Muscle layer of duodenum (tissue), 2 donors: Measurements from ENCODE around the gene SLC16A6.
A peak's percentile ranks its signal among the peaks of the same experiment; 100 is the strongest.
"Not testable (repeated sequence)": the region's sequence is repeated elsewhere in the genome, so short reads cannot be mapped to it uniquely, and the experiment has no call there.

Source experiments
- H3K27ac ChIP-seq: one replicate; pipeline ENCODE4 v1.7.0; 2013; ENCODE audit warnings: mild to moderate bottlenecking, low read length
- H3K27me3 ChIP-seq: one replicate; pipeline ENCODE4 v1.7.0; 2013; ENCODE audit warnings: low read depth, mild to moderate bottlenecking, control low read depth, low read length
- H3K36me3 ChIP-seq, 2 donors: one replicate each; pipeline ENCODE4 v1.7.0; 2013; ENCODE audit warnings: low read length in 2 of 2, control low read depth in 1 of 2, mild to moderate bottlenecking in 1 of 2; ENCODE audit not compliant: insufficient read depth in 2 of 2, control insufficient read depth in 1 of 2
- H3K4me1 ChIP-seq, 2 donors: one replicate each; pipeline ENCODE4 v1.7.0; 2013; ENCODE audit warnings: low read length in 2 of 2, mild to moderate bottlenecking in 2 of 2, control low read depth in 1 of 2, moderate library complexity in 1 of 2; ENCODE audit not compliant: insufficient read depth in 2 of 2, control insufficient read depth in 1 of 2
- H3K4me3 ChIP-seq, 2 donors: one replicate each; pipeline ENCODE4 v1.7.0; 2013; ENCODE audit warnings: low read length in 2 of 2, low read depth in 1 of 2, mild to moderate bottlenecking in 1 of 2
- H3K9me3 ChIP-seq, 2 donors: one replicate each; pipeline ENCODE4 v1.7.0; 2013; ENCODE audit warnings: low read length in 2 of 2, control low read depth in 1 of 2, mild to moderate bottlenecking in 1 of 2; ENCODE audit not compliant: control insufficient read depth in 1 of 2
- donor health status: healthy.

Gene SLC16A6

GRCh38 chr17:68290955-68291835 is at the start of gene SLC16A6, which contains the start of gene ARSG:
Gene SLC16A6, minus strand, starts transcription at chr17:68291127. Its CDS starts 12,807 bp downstream, at chr17:68278320.
Gene ARSG, plus strand, starts transcription at chr17:68291495. Its CDS starts 15,999 bp downstream, at chr17:68307494.
- Histone ChIP-seq H3K4me3 (peak within 1 kb of the TSS; percentile 52 to 87), H3K27ac (peak within 1 kb of the TSS; percentile 60), H3K27me3 (peaks cover 14% of the 10 kb centered on the region), H3K4me1 (peaks cover 5 to 23% of the 10 kb centered on the region in 2 donors), H3K9me3 (no peaks in the 10 kb centered on the region), H3K36me3 (no peaks in the 10 kb centered on the region)

GRCh38 chr17:68334393-68334792 is 43.5 kb upstream of the SLC16A6 start:
- Histone ChIP-seq H3K27me3 (no peaks in the 10 kb centered on the region), H3K9me3 (peaks cover 0 to 9% of the 10 kb centered on the region in 2 donors), H3K27ac (no peak overlapping the region), H3K4me1 (no peaks in the 10 kb centered on the region), H3K4me3 (no peak overlapping the region), H3K36me3 (no peaks in the 10 kb centered on the region)

GRCh38 chr17:68331932-68332331 is 41.0 kb upstream of the SLC16A6 start:
- H3K27ac ChIP-seq, H3K4me1 ChIP-seq, H3K4me3 ChIP-seq, H3K27me3 ChIP-seq, H3K9me3 ChIP-seq, H3K36me3 ChIP-seq: not testable (repeated sequence)

GRCh38 chr17:68329331-68329730 is 38.4 kb upstream of the SLC16A6 start:
- Histone ChIP-seq H3K4me1 (no peaks in the 10 kb centered on the region), H3K4me3 (no peak overlapping the region), H3K9me3 (peaks cover 0 to 9% of the 10 kb centered on the region in 2 donors), H3K27ac (no peak overlapping the region), H3K27me3 (no peaks in the 10 kb centered on the region), H3K36me3 (no peaks in the 10 kb centered on the region)

- peaks cover 0 to 9% of the 10 kb centered on the region in 2 donors for H3K9me3 ChIP-seq
- no peak overlapping the region for H3K27ac ChIP-seq
- no peak overlapping the region for H3K4me3 ChIP-seq
- H3K36me3 ChIP-seq = no peaks in the 10 kb centered on the region
- no peaks in the 10 kb centered on the region for H3K27me3 ChIP-seq
- no peaks in the 10 kb centered on the region for H3K4me1 ChIP-seq
Measured at GRCh38 chr17:68328676-68329075, 37.7 kb upstream of the SLC16A6 start.

- H3K9me3 ChIP-seq = peaks cover 0 to 9% of the 10 kb centered on the region in 2 donors
Measured at GRCh38 chr17:68327823-68328557, 37.1 kb upstream of the SLC16A6 start.

GRCh38 chr17:68326681-68327080 is 35.8 kb upstream of the SLC16A6 start:
- no peak overlapping the region for H3K27ac ChIP-seq
- H3K4me3 ChIP-seq = no peak overlapping the region
- H3K4me1 ChIP-seq = no peaks in the 10 kb centered on the region
- H3K36me3 ChIP-seq = no peaks in the 10 kb centered on the region
- no peaks in the 10 kb centered on the region for H3K27me3 ChIP-seq
- peaks cover 0 to 4% of the 10 kb centered on the region in 2 donors for H3K9me3 ChIP-seq

More at GRCh38 chr17:68327823-68328557, 37.1 kb upstream of the SLC16A6 start:
- Histone ChIP-seq H3K27me3 (no peaks in the 10 kb centered on the region), H3K4me1 (no peaks in the 10 kb centered on the region), H3K4me3 (no peak overlapping the region), H3K27ac (no peak overlapping the region), H3K36me3 (no peaks in the 10 kb centered on the region)

GRCh38 chr17:68325961-68326360 is 35.0 kb upstream of the SLC16A6 start:
- Histone ChIP-seq H3K27me3 (no peaks in the 10 kb centered on the region), H3K4me3 (no peak overlapping the region), H3K4me1 (no peaks in the 10 kb centered on the region), H3K9me3 (peaks cover 0 to 2% of the 10 kb centered on the region in 2 donors), H3K36me3 (no peaks in the 10 kb centered on the region), H3K27ac (no peak overlapping the region)

- H3K27ac ChIP-seq = no peak overlapping the region
- H3K4me3 ChIP-seq = no peak overlapping the region
- no peaks in the 10 kb centered on the region for H3K9me3 ChIP-seq
- H3K36me3 ChIP-seq = no peaks in the 10 kb centered on the region
- H3K27me3 ChIP-seq = no peaks in the 10 kb centered on the region
- H3K4me1 ChIP-seq = no peaks in the 10 kb centered on the region
Measured at GRCh38 chr17:68324654-68325336, 33.9 kb upstream of the SLC16A6 start.

- H3K4me3 ChIP-seq = no peak overlapping the region
- H3K27me3 ChIP-seq = no peaks in the 10 kb centered on the region
- no peaks in the 10 kb centered on the region for H3K9me3 ChIP-seq
- no peaks in the 10 kb centered on the region for H3K36me3 ChIP-seq
- no peaks in the 10 kb centered on the region for H3K4me1 ChIP-seq
- H3K27ac ChIP-seq = no peak overlapping the region
Measured at GRCh38 chr17:68324114-68324513, 33.2 kb upstream of the SLC16A6 start.

GRCh38 chr17:68322630-68323029 is 31.7 kb upstream of the SLC16A6 start:
- Histone ChIP-seq H3K27ac (no peak overlapping the region), H3K36me3 (no peaks in the 10 kb centered on the region), H3K27me3 (no peaks in the 10 kb centered on the region), H3K4me1 (no peaks in the 10 kb centered on the region), H3K4me3 (no peak overlapping the region), H3K9me3 (no peaks in the 10 kb centered on the region)
